Breast epithelium (tissue), 3 donors: ENCODE data around the gene PRMT9.

Experiments
- CTCF ChIP-seq, 3 donors: fragments of 450-650 bp; IDR thresholded peaks; one replicate each; pipeline ENCODE4 v1.5.1; 2016 to 2017; ENCODE audit warnings: antibody characterized with exemption in 3 of 3, mild to moderate bottlenecking in 3 of 3, moderate library complexity in 3 of 3
- POLR2A ChIP-seq: fragments of 450-650 bp; IDR thresholded peaks from one replicate; pipeline ENCODE4 v1.6.1; 2016; ENCODE audit warnings: antibody characterized with exemption, mild to moderate bottlenecking, moderate library complexity

- TF ChIP-seq CTCF (IDR thresholded peaks at IDR 0.05) = peak; percentile 84 to 93 (median 88)
- no peak for TF ChIP-seq POLR2A
These were observed 24.1 kb upstream of the PRMT9 start for GRCh38 chr4:147707892-147708672.
